Hepatocyte (in vitro differentiated cells): Measurements from ENCODE around the gene STEAP4. TPM values are rescaled to one million over a fixed set of nuclear protein-coding genes. Genes with fewer than 3 reads are reported as not detected.

Source experiments
- DNase-seq: peaks from one replicate; pipeline ENCODE4 v3.0.0-alpha.2; 2016; ENCODE audit warnings: low spot score
- H2AFZ ChIP-seq: fragments of 200-600 bp; sonication (generic); 2 replicates; pipeline ENCODE4 v1.6.0; 2016; ENCODE audit warnings: antibody characterized with exemption, mild to moderate bottlenecking
- H3K27ac ChIP-seq: fragments of 200-600 bp; sonication (generic); 2 replicates; pipeline ENCODE4 v1.5.1; 2016; ENCODE audit warnings: mild to moderate bottlenecking
- H3K27me3 ChIP-seq: fragments of 200-600 bp; sonication (generic); 2 replicates; pipeline ENCODE4 v1.6.1; 2016
- H3K36me3 ChIP-seq: fragments of 200-600 bp; sonication (generic); replicated peaks from 2 replicates; pipeline ENCODE4 v1.5.1; 2016; ENCODE audit warnings: low read depth; ENCODE audit not compliant: insufficient read depth
- H3K4me1 ChIP-seq: fragments of 200-600 bp; sonication (generic); 2 replicates; pipeline ENCODE4 v1.5.1; 2016; ENCODE audit warnings: mild to moderate bottlenecking, moderate library complexity; ENCODE audit not compliant: insufficient read depth
- H3K4me2 ChIP-seq: fragments of 200-600 bp; sonication (generic); 2 replicates; pipeline ENCODE4 v1.6.0; 2016
- H3K4me3 ChIP-seq: fragments of 200-600 bp; sonication (generic); 2 replicates; pipeline ENCODE4 v1.5.1; 2016; ENCODE audit warnings: mild to moderate bottlenecking
- H3K79me2 ChIP-seq: fragments of 200-600 bp; sonication (generic); 2 replicates; pipeline ENCODE4 v1.6.0; 2017; ENCODE audit warnings: mild to moderate bottlenecking
- H3K9me2 ChIP-seq: fragments of 200-600 bp; sonication (generic); replicated peaks from 2 replicates; pipeline ENCODE4 v1.6.0; 2017; ENCODE audit warnings: mild to moderate bottlenecking; ENCODE audit not compliant: insufficient read depth
- H3K9me3 ChIP-seq: fragments of 200-600 bp; sonication (generic); 2 replicates; pipeline ENCODE4 v1.5.1; 2016; ENCODE audit warnings: low read depth, mild to moderate bottlenecking
- H4K20me1 ChIP-seq: fragments of 200-600 bp; sonication (generic); 2 replicates; pipeline ENCODE4 v1.6.0; 2016; ENCODE audit warnings: mild to moderate bottlenecking; ENCODE audit not compliant: insufficient read depth, poor library complexity, severe bottlenecking
- EZH2 ChIP-seq: fragments of 200-600 bp; sonication (generic); IDR thresholded peaks from 2 replicates; pipeline ENCODE4 v1.6.1; 2016; ENCODE audit warnings: antibody characterized with exemption, mild to moderate bottlenecking, borderline replicate concordance
- EZH2phosphoT487 ChIP-seq: fragments of 200-600 bp; sonication (generic); IDR thresholded peaks from one replicate; pipeline ENCODE4 v1.6.1; 2018; ENCODE audit warnings: antibody characterized with exemption, mild to moderate bottlenecking, low read depth, moderate library complexity; ENCODE audit not compliant: unreplicated experiment, severe bottlenecking
- WGBS: methylation state at CpG from one replicate; pipeline ENCODE4 v1.1.6; 2016; ENCODE audit warnings: low lambda C conversion rate; ENCODE audit errors: missing lambda C conversion rate; 5-methylcytosine and 5-hydroxymethylcytosine counted together
- polyA plus RNA-seq: library from polyadenylated mRNA; unstranded; fragments of >200 nt; fragmentation: Nextera tagmentation; extraction: Ambion mirVana; gene quantifications from 2 replicates; pipeline ENCODE4 v1.2.1, GENCODE V29; 2016
- total RNA-seq: library from RNA; depleted of rRNA; stranded (reverse); fragments of >200 nt; gene quantifications from 2 replicates; pipeline ENCODE4 v1.2.3, GENCODE V29; 2014
- TF ChIP-seq, protein P1 (sequence below): fragments of 200-600 bp; sonication (generic); IDR thresholded peaks from 2 replicates; pipeline ENCODE4 v1.5.1; 2016; ENCODE audit warnings: antibody characterized with exemption, mild to moderate bottlenecking; ENCODE audit not compliant: poor library complexity

STEAP4 gene
- total and polyA plus RNA-seq, 2 experiments from 2014 or later: 1.1 TPM; not detected in 1

DNA sequence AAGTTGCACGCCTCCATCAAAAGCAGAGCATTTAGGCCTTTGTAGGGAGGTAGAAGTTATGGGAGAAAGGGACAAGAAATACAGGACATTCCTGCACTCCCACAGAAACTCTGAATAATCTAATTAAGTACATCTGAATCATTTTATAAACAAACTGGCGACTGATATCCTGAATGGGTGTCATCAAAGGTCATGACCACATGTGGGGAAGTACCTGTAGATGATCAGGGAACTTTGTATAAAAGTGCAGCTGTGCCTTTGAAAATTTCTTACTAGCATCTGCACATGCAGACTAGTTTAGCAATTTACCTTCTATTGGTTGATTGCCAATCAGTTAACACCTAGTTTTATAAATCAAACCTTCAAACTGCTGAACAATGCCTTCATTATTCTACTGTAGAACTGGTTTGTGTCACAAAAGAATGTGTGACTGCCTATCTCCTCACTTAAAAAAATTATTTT is 17.1 kb downstream of the STEAP4 start:
- Histone ChIP-seq H3K4me2 (no peak overlapping the region), H3K27me3 (no peaks in the 10 kb centered on the region), H3K4me1 (no peaks in the 10 kb centered on the region), H4K20me1 (no peaks in the 10 kb centered on the region), H2AFZ (no peak overlapping the region), H3K79me2 (no peaks in the 10 kb centered on the region), H3K4me3 (no peak overlapping the region), H3K27ac (no peak overlapping the region), H3K36me3 (no peaks in the 10 kb centered on the region), H3K9me3 (no peaks in the 10 kb centered on the region), H3K9me2 (no peaks in the 10 kb centered on the region)
- 75% methylated on average over 2 of the region's 2 CpGs for WGBS
- DNase-seq: no peak
- TF ChIP-seq EZH2phosphoT487: no peak
- TF ChIP-seq, protein P1, sequence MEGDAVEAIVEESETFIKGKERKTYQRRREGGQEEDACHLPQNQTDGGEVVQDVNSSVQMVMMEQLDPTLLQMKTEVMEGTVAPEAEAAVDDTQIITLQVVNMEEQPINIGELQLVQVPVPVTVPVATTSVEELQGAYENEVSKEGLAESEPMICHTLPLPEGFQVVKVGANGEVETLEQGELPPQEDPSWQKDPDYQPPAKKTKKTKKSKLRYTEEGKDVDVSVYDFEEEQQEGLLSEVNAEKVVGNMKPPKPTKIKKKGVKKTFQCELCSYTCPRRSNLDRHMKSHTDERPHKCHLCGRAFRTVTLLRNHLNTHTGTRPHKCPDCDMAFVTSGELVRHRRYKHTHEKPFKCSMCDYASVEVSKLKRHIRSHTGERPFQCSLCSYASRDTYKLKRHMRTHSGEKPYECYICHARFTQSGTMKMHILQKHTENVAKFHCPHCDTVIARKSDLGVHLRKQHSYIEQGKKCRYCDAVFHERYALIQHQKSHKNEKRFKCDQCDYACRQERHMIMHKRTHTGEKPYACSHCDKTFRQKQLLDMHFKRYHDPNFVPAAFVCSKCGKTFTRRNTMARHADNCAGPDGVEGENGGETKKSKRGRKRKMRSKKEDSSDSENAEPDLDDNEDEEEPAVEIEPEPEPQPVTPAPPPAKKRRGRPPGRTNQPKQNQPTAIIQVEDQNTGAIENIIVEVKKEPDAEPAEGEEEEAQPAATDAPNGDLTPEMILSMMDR: no peak

DNA sequence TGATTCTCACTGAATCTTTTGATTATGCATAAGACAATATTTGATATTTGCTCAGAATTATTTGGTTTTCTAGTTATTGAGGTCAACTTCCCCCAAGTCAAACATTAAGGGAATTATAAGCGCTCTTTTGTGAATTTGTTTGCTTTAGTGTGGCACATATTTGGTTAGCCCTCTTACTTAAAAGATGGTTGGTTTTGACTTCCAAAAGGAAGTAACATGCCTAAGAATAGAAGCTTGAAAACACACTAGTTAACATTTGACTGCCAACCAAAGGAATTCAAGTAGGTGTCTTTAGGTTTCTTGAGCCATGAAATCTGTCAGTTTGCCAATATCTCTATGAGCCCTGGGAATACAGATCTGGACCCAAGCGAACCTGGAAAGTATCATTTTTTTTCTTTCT is 24.9 kb downstream of the STEAP4 start:
- 60% methylated on average over 2 of the region's 2 CpGs for WGBS
- TF ChIP-seq EZH2phosphoT487: no peak
- no peak for TF ChIP-seq EZH2
- TF ChIP-seq, protein P1: no peak
- no peak for DNase-seq
- Histone ChIP-seq H4K20me1 (no peaks in the 10 kb centered on the region), H3K79me2 (no peaks in the 10 kb centered on the region), H3K36me3 (no peaks in the 10 kb centered on the region), H3K27ac (no peak overlapping the region), H3K4me1 (no peaks in the 10 kb centered on the region), H3K4me3 (no peak overlapping the region), H3K9me3 (no peaks in the 10 kb centered on the region), H3K4me2 (no peak overlapping the region), H3K9me2 (no peaks in the 10 kb centered on the region), H3K27me3 (no peaks in the 10 kb centered on the region), H2AFZ (no peak overlapping the region)

DNA sequence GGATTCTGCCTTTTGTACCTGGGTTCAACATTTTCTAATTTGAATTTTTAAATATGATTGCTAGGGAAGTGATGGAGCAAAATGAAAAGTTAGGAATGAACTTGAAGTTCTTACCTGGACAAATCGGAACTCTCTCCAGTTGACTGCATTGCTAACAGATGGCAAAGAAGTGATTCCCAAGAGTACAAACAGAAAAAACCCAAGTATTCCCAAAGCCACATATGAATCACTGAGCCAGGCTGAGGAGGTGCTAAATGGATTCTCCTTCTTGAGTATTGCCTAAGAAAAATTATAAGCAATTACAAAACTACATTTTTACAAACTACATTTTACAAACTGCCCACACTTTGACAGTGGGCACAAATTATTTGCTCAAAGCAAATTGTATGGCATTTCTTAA is 25.9 kb downstream of the STEAP4 start:
- DNase-seq: no peak
- WGBS: 100% methylated on average over 1 of the region's 1 CpG
- no peak for TF ChIP-seq EZH2phosphoT487
- TF ChIP-seq EZH2: no peak
- TF ChIP-seq, protein P1: no peak
- Histone ChIP-seq H3K9me2 (no peaks in the 10 kb centered on the region), H4K20me1 (no peaks in the 10 kb centered on the region), H3K79me2 (no peaks in the 10 kb centered on the region), H3K4me3 (no peak overlapping the region), H3K27ac (no peak overlapping the region), H3K27me3 (no peaks in the 10 kb centered on the region), H3K36me3 (no peaks in the 10 kb centered on the region), H2AFZ (no peak overlapping the region), H3K4me1 (no peaks in the 10 kb centered on the region), H3K4me2 (no peak overlapping the region), H3K9me3 (no peaks in the 10 kb centered on the region)

DNA sequence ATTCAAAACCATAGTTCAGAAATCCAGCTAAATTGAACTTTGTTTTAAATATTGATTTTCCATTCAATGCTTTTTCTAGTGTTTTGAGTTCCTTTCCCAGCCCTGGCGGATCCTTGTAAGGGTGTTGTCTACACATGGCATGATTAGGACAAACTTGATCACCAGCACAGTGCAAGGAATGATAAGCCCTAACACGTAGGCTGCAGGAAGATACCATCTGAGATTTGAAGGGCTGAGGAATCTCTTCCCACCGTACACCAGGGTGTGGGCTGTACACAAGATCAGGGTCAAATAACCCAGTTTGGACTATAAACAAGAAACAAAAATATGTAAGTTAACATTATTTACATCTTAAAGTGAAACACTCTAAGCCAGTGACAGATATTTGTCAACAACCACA is 27.4 kb downstream of the STEAP4 start:
- H3K79me2 ChIP-seq: no peaks in the 10 kb centered on the region
- WGBS: 74% methylated on average over 3 of the region's 3 CpGs
- no peak overlapping the region for H3K4me2 ChIP-seq
- no peak for DNase-seq
- no peaks in the 10 kb centered on the region for H3K9me3 ChIP-seq
- H3K9me2 ChIP-seq: no peaks in the 10 kb centered on the region
- H3K4me3 ChIP-seq: no peak overlapping the region
- no peaks in the 10 kb centered on the region for H3K27me3 ChIP-seq
- H3K36me3 ChIP-seq: no peaks in the 10 kb centered on the region
- TF ChIP-seq EZH2phosphoT487 (no peak), EZH2 (no peak)
- TF ChIP-seq, protein P1: no peak
- no peaks in the 10 kb centered on the region for H4K20me1 ChIP-seq
- H2AFZ ChIP-seq: no peak overlapping the region
- no peaks in the 10 kb centered on the region for H3K4me1 ChIP-seq
- no peak overlapping the region for H3K27ac ChIP-seq
